Glutamatergic neuron (in vitro differentiated cells): ENCODE measurements around the gene ARHGAP8. TPM values are rescaled to one million over a fixed set of nuclear protein-coding genes. Genes with fewer than 3 reads are reported as not detected.
"Not testable (repeated sequence)": the region's sequence is repeated elsewhere in the genome, so short reads cannot be mapped to it uniquely, and the experiment has no call there.

Source experiments
- DNase-seq: peaks from one replicate; pipeline ENCODE4 v3.0.0; 2022
- H3K27ac Mint-ChIP-seq: one replicate; pipeline ENCODE4 v1.8.0; 2020; ENCODE audit warnings: mild to moderate bottlenecking, mixed read lengths, inconsistent platforms; ENCODE audit not compliant: unreplicated experiment
- H3K27me3 Mint-ChIP-seq: one replicate; pipeline ENCODE4 v1.8.0; 2020; ENCODE audit warnings: mild to moderate bottlenecking, moderate library complexity, mixed read lengths, inconsistent platforms; ENCODE audit not compliant: unreplicated experiment
- H3K36me3 Mint-ChIP-seq: one replicate; pipeline ENCODE4 v1.8.0; 2020; ENCODE audit warnings: mild to moderate bottlenecking, mixed read lengths, inconsistent platforms; ENCODE audit not compliant: unreplicated experiment
- H3K4me1 Mint-ChIP-seq: one replicate; pipeline ENCODE4 v1.8.0; 2020; ENCODE audit warnings: mild to moderate bottlenecking, low read depth, mixed read lengths, inconsistent platforms; ENCODE audit not compliant: unreplicated experiment
- H3K4me3 Mint-ChIP-seq: one replicate; pipeline ENCODE4 v1.8.0; 2020; ENCODE audit warnings: mild to moderate bottlenecking, mixed read lengths, inconsistent platforms; ENCODE audit not compliant: unreplicated experiment
- H3K9me3 Mint-ChIP-seq: one replicate; pipeline ENCODE4 v1.8.0; 2020; ENCODE audit warnings: mild to moderate bottlenecking, moderate library complexity, mixed read lengths, inconsistent platforms; ENCODE audit not compliant: unreplicated experiment
- total RNA-seq: library from RNA; stranded (reverse); fragmentation: NEBNext Ultra II Directional; extraction: Animal tissue kit (Norgen Biotek cat#: 25700); gene quantifications from one replicate; pipeline ENCODE4 v1.2.1, GENCODE V29; 2021; ENCODE audit not compliant: unreplicated experiment
- TF ChIP-seq, protein P1 (sequence below): fragments of 200-600 bp; sonication (generic); IDR thresholded peaks from one replicate; pipeline ENCODE4 v1.5.0; 2021; ENCODE audit not compliant: partially characterized antibody, unreplicated experiment

Gene ARHGAP8
- total RNA-seq, 1 donor from 2014 or later: 0.59 TPM

DNA sequence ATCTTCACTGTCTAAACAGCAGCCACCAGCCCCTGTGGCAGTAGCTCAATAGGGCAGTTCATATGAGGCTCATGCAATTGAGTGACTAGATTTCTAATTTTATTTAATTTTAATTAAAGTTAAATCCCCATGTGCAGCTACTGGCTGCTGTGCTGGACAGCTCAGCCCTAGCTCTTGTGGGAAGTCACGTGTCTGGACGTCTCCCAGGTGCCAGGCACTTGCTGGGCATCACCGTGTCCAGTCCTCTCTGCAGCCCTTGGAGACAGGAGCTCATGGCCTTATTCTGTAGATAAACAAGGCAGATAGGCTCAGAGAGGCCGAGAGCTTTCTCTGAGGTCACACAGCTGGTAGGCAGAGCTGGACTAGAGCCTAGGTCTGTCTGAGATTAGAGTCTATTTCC is 95.0 kb downstream of the ARHGAP8 start:
- DNase-seq: no peak
- H3K36me3 Mint-ChIP-seq: peaks cover 5% of the 10 kb centered on the region
- H3K9me3 Mint-ChIP-seq: peaks cover 2% of the 10 kb centered on the region
- no peak overlapping the region for H3K27ac Mint-ChIP-seq
- no peaks in the 10 kb centered on the region for H3K4me1 Mint-ChIP-seq
- H3K27me3 Mint-ChIP-seq: peaks cover 3% of the 10 kb centered on the region
- TF ChIP-seq, protein P1, sequence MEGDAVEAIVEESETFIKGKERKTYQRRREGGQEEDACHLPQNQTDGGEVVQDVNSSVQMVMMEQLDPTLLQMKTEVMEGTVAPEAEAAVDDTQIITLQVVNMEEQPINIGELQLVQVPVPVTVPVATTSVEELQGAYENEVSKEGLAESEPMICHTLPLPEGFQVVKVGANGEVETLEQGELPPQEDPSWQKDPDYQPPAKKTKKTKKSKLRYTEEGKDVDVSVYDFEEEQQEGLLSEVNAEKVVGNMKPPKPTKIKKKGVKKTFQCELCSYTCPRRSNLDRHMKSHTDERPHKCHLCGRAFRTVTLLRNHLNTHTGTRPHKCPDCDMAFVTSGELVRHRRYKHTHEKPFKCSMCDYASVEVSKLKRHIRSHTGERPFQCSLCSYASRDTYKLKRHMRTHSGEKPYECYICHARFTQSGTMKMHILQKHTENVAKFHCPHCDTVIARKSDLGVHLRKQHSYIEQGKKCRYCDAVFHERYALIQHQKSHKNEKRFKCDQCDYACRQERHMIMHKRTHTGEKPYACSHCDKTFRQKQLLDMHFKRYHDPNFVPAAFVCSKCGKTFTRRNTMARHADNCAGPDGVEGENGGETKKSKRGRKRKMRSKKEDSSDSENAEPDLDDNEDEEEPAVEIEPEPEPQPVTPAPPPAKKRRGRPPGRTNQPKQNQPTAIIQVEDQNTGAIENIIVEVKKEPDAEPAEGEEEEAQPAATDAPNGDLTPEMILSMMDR: no peak
- H3K4me3 Mint-ChIP-seq: no peak overlapping the region

DNA sequence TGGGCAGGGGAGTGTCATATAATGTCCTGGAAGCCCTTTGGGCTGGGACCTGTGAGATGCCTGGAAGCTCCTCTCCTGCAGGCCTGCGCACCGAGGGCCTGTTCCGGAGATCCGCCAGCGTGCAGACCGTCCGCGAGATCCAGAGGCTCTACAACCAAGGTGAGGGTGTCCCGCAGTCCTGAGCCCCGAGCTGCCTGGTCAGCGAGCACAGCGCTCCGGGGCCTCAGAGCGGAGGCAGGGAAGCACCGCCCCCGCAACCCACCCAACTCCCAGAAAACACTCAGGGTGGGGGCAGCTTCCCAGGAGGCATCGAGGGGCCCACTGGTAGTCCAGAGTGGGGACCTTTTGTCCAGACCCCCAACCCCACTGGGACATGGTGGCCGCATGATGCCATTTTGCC is 95.5 kb downstream of the ARHGAP8 start:
- Mint-ChIP-seq H3K27me3 (peaks cover 3% of the 10 kb centered on the region), H3K9me3 (peaks cover 2% of the 10 kb centered on the region), H3K4me1 (no peaks in the 10 kb centered on the region), H3K36me3 (peaks cover 5% of the 10 kb centered on the region), H3K27ac (no peak overlapping the region), H3K4me3 (no peak overlapping the region)
- TF ChIP-seq, protein P1: no peak
- no peak for DNase-seq

DNA sequence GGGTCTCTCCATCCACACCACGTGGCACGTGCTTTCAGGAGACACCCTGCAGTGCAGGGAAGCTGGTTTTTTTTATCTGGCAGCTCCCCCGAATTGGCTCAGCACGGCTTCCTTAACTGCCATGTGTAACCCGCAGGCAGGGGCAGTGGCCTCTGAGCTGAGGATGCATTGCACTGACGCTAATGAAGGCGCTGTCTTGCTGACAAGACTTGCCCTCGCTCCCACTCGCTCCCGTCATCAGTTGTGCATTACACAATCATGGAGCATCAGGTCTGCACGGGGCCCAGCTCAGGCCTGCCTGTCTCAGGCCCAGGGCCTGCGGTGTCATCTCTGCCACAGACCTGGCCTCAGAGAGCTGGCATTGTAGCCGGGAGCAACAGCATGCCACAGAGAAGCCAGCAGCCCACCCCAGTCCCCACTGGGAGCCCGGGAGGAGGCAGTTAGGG is 95.9 kb downstream of the ARHGAP8 start:
- H3K9me3 Mint-ChIP-seq: peaks cover 2% of the 10 kb centered on the region

DNA sequence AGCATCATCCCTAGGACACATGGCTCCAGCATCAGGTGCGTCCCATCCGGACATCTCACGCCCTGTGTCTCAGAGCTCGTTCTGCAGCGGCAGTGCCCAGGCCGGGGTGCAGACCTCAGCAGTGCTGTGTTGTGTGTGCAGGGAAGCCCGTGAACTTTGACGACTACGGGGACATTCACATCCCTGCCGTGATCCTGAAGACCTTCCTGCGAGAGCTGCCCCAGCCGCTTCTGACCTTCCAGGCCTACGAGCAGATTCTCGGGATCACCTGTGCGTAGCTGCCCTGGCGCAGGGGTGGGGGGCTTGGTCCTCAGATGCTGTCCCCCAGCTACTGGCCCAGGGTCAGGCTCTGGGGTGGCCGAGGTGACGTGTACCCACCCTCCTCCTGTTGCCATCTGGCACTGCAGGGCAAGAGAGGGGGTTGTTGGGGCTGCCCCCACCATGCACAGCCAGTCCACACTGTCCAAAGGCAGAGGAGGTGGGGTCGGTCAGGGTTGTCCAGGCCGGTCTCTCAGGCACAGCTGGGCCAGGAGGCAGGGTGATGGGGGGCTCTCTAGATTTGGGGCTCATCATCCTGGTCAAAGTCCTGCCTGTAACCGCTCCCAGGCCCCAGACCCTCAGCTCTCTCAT is 96.5 kb downstream of the ARHGAP8 start:
- no peak for DNase-seq
- peaks cover 2% of the 10 kb centered on the region for H3K9me3 Mint-ChIP-seq
- no peak overlapping the region for H3K27ac Mint-ChIP-seq
- H3K4me1 Mint-ChIP-seq: no peaks in the 10 kb centered on the region
- peaks cover 3% of the 10 kb centered on the region for H3K27me3 Mint-ChIP-seq
- TF ChIP-seq, protein P1: no peak
- H3K4me3 Mint-ChIP-seq: no peak overlapping the region
- peaks cover 5% of the 10 kb centered on the region for H3K36me3 Mint-ChIP-seq

More for the DNA sequence above, 95.9 kb downstream of the ARHGAP8 start:
- Mint-ChIP-seq H3K36me3 (peaks cover 5% of the 10 kb centered on the region), H3K4me3 (no peak overlapping the region), H3K4me1 (no peaks in the 10 kb centered on the region), H3K27me3 (peaks cover 3% of the 10 kb centered on the region), H3K27ac (no peak overlapping the region)
- DNase-seq: no peak
- TF ChIP-seq, protein P1: no peak

DNA sequence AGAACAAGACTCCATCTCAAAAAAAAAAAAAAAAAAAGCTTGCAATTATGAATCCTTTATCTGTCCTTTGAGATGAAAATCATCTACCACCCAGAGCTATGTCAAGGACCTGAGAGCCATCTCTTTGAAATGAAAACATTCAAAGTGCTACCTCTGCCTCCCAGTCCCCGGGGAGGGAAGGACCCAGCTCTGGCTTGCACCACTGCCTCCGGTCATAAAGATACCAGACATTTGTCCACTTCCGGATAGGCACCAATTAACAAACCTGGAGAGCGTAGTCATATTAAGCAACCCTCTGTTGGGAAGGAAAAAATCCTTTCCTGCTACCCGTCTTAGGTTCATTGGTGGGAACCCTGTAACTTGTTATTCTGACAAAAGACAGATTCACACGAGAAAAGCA is 98.6 kb downstream of the ARHGAP8 start:
- Mint-ChIP-seq H3K27ac (no peak overlapping the region), H3K4me1 (no peaks in the 10 kb centered on the region), H3K36me3 (no peaks in the 10 kb centered on the region), H3K27me3 (peaks cover 2% of the 10 kb centered on the region), H3K9me3 (peaks cover 2% of the 10 kb centered on the region), H3K4me3 (no peak overlapping the region)
- DNase-seq: no peak
- TF ChIP-seq, protein P1: no peak

DNA sequence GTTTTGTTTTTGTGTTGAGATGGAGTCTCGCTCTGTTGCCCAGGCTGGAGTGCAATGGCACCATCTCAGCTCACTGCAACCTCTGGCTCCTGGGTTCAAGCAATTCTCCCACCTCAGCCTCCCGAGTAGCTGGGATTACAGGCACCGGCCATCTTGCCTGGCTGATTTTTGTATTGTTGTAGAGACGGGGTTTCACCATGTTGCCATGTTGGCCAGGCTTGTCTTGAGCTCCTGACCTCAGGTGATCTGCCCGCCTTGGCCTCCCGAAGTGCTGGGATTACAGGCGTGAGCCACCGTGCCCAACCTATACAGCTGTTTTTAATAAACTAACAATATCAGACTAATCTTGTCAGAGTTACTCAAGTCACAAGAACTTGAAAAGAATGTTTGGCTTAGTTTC is 102.3 kb downstream of the ARHGAP8 start:
- H3K27ac Mint-ChIP-seq, H3K4me3 Mint-ChIP-seq, H3K9me3 Mint-ChIP-seq, DNase-seq, H3K27me3 Mint-ChIP-seq, H3K4me1 Mint-ChIP-seq, H3K36me3 Mint-ChIP-seq: not testable (repeated sequence)
